Left lobe of liver (tissue), 2 donors: ENCODE results near the gene SLC16A5. TPM values are rescaled to one million over a fixed set of nuclear protein-coding genes. Genes with fewer than 3 reads are reported as not detected.
"Not testable (repeated sequence)": the region's sequence is repeated elsewhere in the genome, so short reads cannot be mapped to it uniquely, and the experiment has no call there.

Source experiments
- ATAC-seq: fragments of 200-7000 bp; cut with Tn5 transposase; one replicate; pipeline ENCODE4 v1.9.1; 2020; ENCODE audit warnings: mild to moderate bottlenecking, moderate library complexity
- DNase-seq: peaks from one replicate; pipeline ENCODE4 v3.0.0-alpha.2; 2020; ENCODE audit warnings: low spot score
- total RNA-seq: library from RNA; stranded (reverse); gene quantifications from one replicate; pipeline ENCODE4 v1.2.1, GENCODE V29; 2021
- donor health status: DM: no; HTN: no; CAD: no; lungs with moderate emphysema.
- donor health status: DM: no; HTN: yes; CAD: no.

The SLC16A5 gene
- total RNA-seq, 1 donor from 2014 or later = 1.2 TPM

GRCh38 chr17:75130632-75131277, 43.0 kb downstream of the SLC16A5 start:
- DNase-seq (no peak), ATAC-seq (peak; percentile 55)

DNA sequence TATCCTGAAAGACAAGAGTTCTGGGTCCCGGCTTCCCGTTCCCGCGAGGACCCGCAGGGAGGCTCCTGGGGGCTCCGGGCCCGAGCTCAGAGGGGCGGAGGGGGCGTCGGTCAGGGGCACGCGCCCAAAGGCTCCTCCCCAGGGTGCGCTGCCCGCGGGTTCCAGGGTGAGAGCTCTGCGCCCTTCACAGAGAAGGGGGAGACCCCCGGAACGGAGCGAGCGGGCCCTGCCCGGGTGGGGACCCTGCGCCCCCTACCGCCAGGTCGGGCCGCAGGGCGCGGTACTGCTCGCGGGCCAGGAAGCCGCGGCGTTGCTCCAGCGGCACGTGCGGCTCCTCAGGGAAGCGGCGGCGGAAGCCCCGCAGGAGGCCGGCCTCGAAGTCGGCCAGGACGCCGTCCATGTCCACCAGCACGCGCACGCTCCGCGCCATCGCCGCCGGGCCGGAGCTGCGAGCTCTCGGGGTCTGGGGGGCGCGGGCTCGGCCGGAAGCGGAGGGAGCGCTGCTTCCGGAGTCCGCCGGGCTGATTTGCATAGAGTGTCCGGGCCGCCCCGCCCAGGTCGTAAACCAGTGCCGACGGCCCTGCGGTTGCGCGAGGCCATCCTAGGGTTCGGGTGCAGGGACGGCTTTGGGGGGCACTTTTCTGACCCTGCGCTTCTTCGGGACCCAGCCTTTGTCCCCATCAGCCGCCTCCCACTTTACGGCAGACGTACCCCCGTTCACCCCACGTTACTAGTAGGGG, 43.7 kb downstream of the SLC16A5 start, which contains the start of gene NT5C:
Gene NT5C (minus strand): TSS at position 465 of the 740 bp plus-strand sequence. CDS start 35 bp downstream, at position 430.
- ATAC-seq (peak; percentile 92), DNase-seq (peak; percentile 81)

- not testable (repeated sequence) for ATAC-seq, DNase-seq
Measured at GRCh38 chr17:75132018-75133000, 44.6 kb downstream of the SLC16A5 start.

- ATAC-seq (no peak), DNase-seq (no peak)
Measured at GRCh38 chr17:75133001-75133400, 45.2 kb downstream of the SLC16A5 start.

GRCh38 chr17:75133607-75134347, 46.0 kb downstream of the SLC16A5 start:
- not testable (repeated sequence) for DNase-seq, ATAC-seq

GRCh38 chr17:75135452-75135851, 47.7 kb downstream of the SLC16A5 start:
- no peak for ATAC-seq
- DNase-seq = no peak

GRCh38 chr17:75135946-75136345, 48.2 kb downstream of the SLC16A5 start:
- ATAC-seq (no peak), DNase-seq (no peak)

- ATAC-seq, DNase-seq: not testable (repeated sequence)
Measured at GRCh38 chr17:75137762-75138161, 50.0 kb downstream of the SLC16A5 start.

- DNase-seq (no peak), ATAC-seq (no peak)
Measured at GRCh38 chr17:75138519-75138918, 50.8 kb downstream of the SLC16A5 start.

- no peak for DNase-seq
- ATAC-seq = no peak
Measured at GRCh38 chr17:75142236-75142971, 54.6 kb downstream of the SLC16A5 start.

- no peak for DNase-seq
- ATAC-seq = no peak
Measured at GRCh38 chr17:75144816-75145512, 57.2 kb downstream of the SLC16A5 start.

GRCh38 chr17:75146592-75146991, 58.8 kb downstream of the SLC16A5 start:
- ATAC-seq = peak; percentile 42
- no peak for DNase-seq

- ATAC-seq (peak; percentile 24), DNase-seq (no peak)
Measured at GRCh38 chr17:75147878-75148546, 60.3 kb downstream of the SLC16A5 start.

DNA sequence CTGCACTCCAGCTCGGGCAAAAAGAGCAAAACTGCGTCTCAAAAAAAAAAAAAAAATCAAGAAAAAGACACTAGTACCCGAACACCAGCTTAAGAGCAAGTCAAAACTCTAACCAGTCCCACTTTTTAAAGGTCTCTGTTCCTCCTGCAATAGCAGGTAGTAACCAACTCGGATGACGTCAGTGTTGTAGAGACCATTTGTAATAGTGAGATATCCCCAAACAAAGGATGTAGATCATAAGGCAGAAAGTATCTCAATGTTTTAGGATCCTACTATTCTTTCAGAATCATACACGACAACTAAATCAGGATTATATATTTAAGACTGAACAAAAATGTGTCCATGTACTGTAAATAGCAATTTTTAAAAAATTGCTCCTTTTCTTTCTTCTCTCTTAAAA, 64.2 kb downstream of the SLC16A5 start:
- no peak for ATAC-seq
- DNase-seq = no peak

GRCh38 chr17:75152523-75152921, 64.8 kb downstream of the SLC16A5 start:
- ATAC-seq = no peak

DNA sequence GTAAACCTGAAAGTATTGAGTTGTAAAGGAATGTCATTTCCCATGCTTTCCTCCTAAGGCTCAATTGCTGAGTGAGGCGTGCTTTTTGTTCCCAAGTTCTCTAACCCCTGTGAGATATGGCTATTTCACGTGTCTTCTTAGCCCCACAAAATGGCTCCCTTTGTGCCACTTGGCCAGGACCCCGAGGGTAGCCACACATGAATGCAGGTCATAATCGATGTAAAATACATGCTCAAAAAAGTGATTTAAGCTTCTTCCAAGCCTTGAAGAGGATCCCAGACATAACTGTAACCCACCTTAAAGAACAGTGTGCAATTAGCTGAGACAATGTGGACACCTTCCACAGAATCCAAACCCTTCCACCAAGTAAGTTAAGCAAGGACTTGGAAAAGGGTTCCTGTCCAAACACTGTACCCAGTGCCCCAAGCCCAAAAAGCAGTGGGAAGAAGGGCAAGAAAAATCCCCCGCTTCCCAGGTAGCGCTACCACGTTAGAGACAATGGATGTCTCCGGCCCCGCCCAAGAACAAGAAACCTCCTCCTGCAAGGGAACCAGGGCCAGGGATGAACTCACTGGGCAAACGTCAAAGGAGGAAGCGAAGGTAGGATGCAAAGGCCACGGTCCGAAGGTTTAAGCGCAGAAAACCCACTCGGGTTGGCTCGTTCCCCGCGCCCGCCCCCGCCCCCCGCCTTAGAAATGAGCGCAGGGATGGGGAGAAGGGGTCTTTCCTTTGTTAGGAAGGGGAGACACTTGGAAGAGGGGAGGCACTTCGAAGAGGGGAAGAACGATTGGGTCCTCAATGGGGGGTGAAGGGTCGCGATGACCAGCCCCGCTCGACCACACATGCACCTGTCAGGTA, 65.4 kb downstream of the SLC16A5 start:
- ATAC-seq (no peak), DNase-seq (no peak)

More at GRCh38 chr17:75152523-75152921, 64.8 kb downstream of the SLC16A5 start:
- no peak for DNase-seq

DNA sequence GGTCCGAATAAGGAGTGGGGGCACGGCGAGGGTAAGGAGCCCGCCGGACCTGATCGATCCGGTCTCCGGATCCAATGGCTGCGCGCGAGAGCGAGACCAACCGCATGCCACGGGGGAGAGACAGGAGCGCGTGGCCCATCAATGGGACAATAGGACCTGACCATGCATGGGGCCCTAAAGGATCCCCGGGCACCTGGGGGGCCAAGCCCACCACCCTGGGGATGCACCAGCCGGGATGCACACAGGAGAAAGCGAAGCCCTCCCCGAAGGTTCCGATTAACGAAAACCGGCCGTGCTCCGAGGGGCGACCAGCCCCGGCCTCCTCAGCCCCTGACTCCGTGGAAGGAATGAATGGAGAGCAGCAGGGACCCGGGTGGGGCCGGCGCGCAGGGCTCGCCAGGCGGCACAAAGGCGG, 66.0 kb downstream of the SLC16A5 start:
- DNase-seq (peak; percentile 55), ATAC-seq (no peak)
